Coronary artery (tissue), 2 donors: ENCODE results near the gene KPNA6.
A peak's percentile ranks its signal among the peaks of the same experiment; 100 is the strongest.

Experiments
- DNase-seq: peaks from one replicate; pipeline ENCODE4 v3.0.0-alpha.2; 2017; ENCODE audit warnings: low spot score
- H3K27ac ChIP-seq, 2 donors: fragments of 200-600 bp; sonication (generic); one replicate each; pipeline ENCODE4 v1.5.1; 2016 to 2019
- H3K4me3 ChIP-seq: fragments of 200-600 bp; sonication (generic); 2 replicates; pipeline ENCODE4 v1.5.1; 2016; ENCODE audit warnings: mild to moderate bottlenecking, moderate library complexity
- TF ChIP-seq, protein P1 (sequence below): fragments of 200-600 bp; sonication (generic); IDR thresholded peaks from one replicate; pipeline ENCODE4 v1.5.1; 2019; ENCODE audit warnings: antibody characterized with exemption

Gene KPNA6

DNA sequence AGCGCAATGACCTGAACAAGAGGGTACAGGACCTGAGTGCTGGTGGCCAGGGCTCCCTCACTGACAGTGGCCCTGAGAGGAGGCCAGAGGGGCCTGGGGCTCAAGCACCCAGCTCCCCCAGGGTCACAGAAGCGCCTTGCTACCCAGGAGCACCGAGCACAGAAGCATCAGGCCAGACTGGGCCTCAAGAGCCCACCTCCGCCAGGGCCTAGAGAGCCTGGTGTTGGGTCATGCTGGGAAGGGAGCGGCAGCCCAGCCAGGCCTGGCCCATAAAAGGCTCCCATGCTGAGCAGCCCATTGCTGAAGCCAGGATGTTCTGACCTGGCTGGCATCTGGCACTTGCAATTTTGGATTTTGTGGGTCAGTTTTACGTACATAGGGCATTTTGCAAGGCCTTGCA, 87.1 kb downstream of the KPNA6 start:
- no peak for DNase-seq

DNA sequence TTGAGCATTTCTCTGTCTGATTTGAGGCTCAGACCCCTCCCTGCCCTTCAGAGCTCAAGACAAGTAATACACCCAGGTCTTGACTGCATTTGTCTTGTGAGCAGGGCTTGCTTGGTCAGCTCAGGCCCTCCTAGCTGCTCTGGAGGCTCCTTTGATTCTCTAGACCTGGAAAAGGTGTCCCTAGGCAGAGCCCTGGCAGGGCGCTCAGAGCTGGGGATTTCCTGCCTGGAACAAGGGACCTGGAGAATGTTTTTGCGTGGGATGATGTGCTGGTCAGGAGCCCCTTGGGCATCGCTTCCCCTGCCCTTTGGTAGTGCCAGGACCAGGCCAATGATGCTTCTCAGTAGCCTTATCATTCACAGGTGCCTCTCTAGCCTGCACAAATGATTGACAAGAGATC, 87.7 kb downstream of the KPNA6 start:
- Histone ChIP-seq H3K27ac (no peak overlapping the region), H3K4me3 (no peak overlapping the region)
- no peak for DNase-seq
- TF ChIP-seq, protein P1, sequence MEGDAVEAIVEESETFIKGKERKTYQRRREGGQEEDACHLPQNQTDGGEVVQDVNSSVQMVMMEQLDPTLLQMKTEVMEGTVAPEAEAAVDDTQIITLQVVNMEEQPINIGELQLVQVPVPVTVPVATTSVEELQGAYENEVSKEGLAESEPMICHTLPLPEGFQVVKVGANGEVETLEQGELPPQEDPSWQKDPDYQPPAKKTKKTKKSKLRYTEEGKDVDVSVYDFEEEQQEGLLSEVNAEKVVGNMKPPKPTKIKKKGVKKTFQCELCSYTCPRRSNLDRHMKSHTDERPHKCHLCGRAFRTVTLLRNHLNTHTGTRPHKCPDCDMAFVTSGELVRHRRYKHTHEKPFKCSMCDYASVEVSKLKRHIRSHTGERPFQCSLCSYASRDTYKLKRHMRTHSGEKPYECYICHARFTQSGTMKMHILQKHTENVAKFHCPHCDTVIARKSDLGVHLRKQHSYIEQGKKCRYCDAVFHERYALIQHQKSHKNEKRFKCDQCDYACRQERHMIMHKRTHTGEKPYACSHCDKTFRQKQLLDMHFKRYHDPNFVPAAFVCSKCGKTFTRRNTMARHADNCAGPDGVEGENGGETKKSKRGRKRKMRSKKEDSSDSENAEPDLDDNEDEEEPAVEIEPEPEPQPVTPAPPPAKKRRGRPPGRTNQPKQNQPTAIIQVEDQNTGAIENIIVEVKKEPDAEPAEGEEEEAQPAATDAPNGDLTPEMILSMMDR: no peak

More for the DNA sequence above, 87.1 kb downstream of the KPNA6 start:
- Histone ChIP-seq H3K4me3 (no peak overlapping the region), H3K27ac (no peak overlapping the region)
- TF ChIP-seq, protein P1: no peak

DNA sequence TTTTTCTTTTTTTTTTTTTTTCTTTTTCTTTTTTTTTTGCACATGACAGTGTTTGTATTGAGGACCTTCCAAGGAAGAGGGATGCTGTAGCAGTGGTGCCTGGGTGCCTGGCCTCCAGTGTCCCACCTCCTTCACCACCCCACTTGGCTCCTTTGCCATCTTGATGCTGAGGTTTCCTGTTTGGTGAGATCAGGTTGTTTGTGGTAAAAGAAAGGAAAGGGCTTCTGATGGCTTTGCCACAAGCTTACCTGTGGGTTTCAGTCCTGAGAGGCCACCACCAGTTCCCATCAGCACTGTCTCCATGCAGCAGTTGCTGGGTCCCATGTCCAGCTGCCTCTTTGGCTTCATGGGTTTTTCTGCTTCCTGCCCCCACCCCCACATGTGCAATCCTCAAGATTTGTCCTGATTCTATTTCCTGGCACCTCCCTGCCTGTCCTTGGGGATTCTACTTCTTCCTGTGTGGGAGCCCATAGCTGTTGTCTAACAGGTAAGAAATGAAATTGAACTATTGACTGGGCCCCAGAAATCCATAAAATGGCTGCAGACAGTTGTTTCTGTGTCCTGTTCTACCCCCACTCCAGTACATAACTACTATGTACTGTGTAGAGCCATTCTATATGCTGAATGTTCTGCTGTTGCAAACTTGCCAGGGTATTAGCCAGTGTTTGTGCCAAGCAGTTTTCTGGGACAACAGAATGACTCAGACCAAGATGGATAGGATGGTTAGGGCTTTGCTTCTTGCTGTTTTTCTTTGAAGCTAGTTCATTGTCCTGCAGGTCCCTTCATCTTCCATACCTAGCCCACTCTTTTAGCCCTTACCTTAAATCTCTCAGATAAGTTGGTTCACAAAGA, 88.3 kb downstream of the KPNA6 start:
- Histone ChIP-seq H3K27ac (no peak overlapping the region), H3K4me3 (no peak overlapping the region)
- no peak for DNase-seq
- TF ChIP-seq, protein P1: no peak

DNA sequence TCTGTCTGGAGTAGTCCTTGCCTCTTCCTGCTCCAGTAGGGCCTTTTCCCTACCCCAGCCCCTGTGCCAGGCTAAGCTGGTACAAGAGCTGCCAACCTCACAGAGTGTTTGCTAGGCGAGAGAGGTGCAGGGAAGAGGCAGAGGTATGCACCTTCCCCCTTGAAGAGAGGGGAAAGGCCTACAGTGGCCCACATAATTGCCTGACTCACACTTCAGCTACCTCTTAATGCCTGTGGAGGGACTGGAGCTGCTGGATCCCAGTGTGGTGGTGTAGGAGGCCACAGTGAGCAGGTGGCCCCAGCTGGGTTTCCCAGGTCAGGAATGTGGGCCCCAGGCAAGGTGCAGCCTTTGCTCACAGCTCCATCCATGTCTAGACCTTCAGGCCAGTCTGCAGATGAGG, 89.2 kb downstream of the KPNA6 start:
- Histone ChIP-seq H3K4me3 (no peak overlapping the region), H3K27ac (no peak overlapping the region)
- no peak for DNase-seq
- TF ChIP-seq, protein P1: no peak

DNA sequence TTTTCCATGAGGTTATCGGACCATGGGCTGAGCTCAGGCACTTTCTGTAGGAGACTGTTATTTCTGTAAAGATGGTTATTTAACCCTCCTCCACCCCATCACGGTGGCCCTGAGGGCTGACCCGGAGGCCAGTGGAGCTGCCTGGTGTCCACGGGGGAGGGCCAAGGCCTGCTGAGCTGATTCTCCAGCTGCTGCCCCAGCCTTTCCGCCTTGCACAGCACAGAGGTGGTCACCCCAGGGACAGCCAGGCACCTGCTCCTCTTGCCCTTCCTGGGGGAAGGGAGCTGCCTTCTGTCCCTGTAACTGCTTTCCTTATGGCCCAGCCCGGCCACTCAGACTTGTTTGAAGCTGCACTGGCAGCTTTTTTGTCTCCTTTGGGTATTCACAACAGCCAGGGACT, 90.0 kb downstream of the KPNA6 start:
- TF ChIP-seq, protein P1: no peak
- no peak overlapping the region for H3K27ac ChIP-seq
- no peak for DNase-seq

DNA sequence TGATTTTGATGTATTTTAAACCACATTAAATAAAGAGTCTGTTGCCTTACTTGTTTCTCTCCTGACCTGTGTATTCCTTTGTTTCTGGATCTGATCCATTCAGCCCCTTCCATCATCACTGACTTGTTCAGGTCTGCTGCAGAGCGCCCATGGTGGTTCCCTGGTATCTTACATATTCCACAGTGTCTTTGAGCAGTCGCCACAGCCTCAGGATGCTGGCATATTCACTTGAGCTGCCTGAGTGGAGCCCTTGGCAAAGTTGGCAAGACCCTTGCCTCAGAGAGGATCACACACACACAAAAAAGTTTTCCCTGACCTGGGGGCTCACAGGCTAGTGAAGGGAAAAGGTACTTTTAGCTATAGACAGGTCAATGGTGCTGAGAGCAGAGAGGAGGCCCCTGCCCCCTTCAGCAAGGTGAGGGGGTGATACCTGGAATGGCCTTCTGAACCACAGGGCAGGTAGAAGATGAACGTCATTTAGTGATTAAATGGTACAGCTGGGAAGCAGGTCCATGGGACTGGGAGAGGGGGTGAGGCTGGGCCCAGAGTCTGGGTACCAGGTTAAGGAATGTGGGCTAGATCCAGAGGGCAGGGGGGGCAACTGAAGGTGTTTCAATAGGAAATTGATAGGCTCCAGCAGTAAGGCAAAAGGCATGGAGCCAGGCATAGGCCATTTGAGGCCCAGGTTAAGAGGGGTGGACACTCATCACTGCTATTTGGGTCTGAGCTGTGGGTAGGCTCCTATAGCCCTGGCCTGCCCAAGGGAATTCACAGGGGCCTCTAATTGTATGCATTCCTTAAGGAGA, 90.6 kb downstream of the KPNA6 start:
- no peak for DNase-seq
- no peak overlapping the region for H3K4me3 ChIP-seq
- peak overlapping the region in 1 of 2 donors; percentile 89 for H3K27ac ChIP-seq
- TF ChIP-seq, protein P1: no peak

More for the DNA sequence above, 90.0 kb downstream of the KPNA6 start:
- no peak overlapping the region for H3K4me3 ChIP-seq
